IMR-90 (cell line): ENCODE measurements around the gene TRIM41.

Experiments
- BHLHE40 ChIP-seq: fragments of 150-350 bp; IDR thresholded peaks from 2 replicates; pipeline ENCODE4 v1.6.1; 2016; ENCODE audit warnings: mild to moderate bottlenecking, low read depth, low read length
- CEBPB ChIP-seq: IDR thresholded peaks from 2 replicates; pipeline ENCODE4 v1.6.1; 2012; ENCODE audit warnings: low read depth, low read length, improper control_type of control experiment
- CTCF ChIP-seq: conservative IDR thresholded peaks from 2 replicates; pipeline ENCODE4 v1.5.1; 2012; ENCODE audit warnings: mild to moderate bottlenecking, low read depth, low read length, improper control_type of control experiment
- ELK1 ChIP-seq: fragments of 150-350 bp; IDR thresholded peaks from 2 replicates; pipeline ENCODE4 v1.6.1; 2016; ENCODE audit warnings: low read depth, mild to moderate bottlenecking, low read length, moderate library complexity, borderline replicate concordance
- MAFK ChIP-seq: IDR thresholded peaks from 2 replicates; pipeline ENCODE4 v1.6.1; 2012; ENCODE audit warnings: low read depth, low read length, improper control_type of control experiment
- MXI1 ChIP-seq: IDR thresholded peaks from 2 replicates; pipeline ENCODE4 v1.6.1; 2012; ENCODE audit warnings: low read depth, mild to moderate bottlenecking, low read length, moderate library complexity, borderline replicate concordance
- POLR2A ChIP-seq: IDR thresholded peaks from 2 replicates; pipeline ENCODE4 v1.6.1; 2012; ENCODE audit warnings: mild to moderate bottlenecking, low read depth, low read length
- RAD21 ChIP-seq: IDR thresholded peaks from 2 replicates; pipeline ENCODE4 v1.6.1; 2012; ENCODE audit warnings: low read length, improper control_type of control experiment
- RFX5 ChIP-seq: IDR thresholded peaks from 2 replicates; pipeline ENCODE4 v1.8.0; 2012; ENCODE audit warnings: low read depth, mild to moderate bottlenecking, low read length, moderate library complexity

GRCh38 chr5:181199881-181200638, 23.0 kb upstream of the TRIM41 start:
- no peak for TF ChIP-seq CTCF
- no peak for TF ChIP-seq ELK1
- TF ChIP-seq RFX5: no peak
- no peak for TF ChIP-seq MAFK
- TF ChIP-seq POLR2A: no peak
- no peak for TF ChIP-seq RAD21
- no peak for TF ChIP-seq CEBPB
- no peak for TF ChIP-seq BHLHE40
- TF ChIP-seq MXI1: no peak
